ENCODE data around the gene CPB2.

- no peak for TF ChIP-seq CTCF (IDR thresholded peaks at IDR 0.05; ENCODE audit: low read depth, low read length, missing input control)
- TF ChIP-seq REST (IDR thresholded peaks at IDR 0.05) = no peak
- TF ChIP-seq RXRA (IDR thresholded peaks at IDR 0.05) = no peak
- no peak for TF ChIP-seq SP1 (IDR thresholded peaks at IDR 0.05)
- TF ChIP-seq, protein P1, sequence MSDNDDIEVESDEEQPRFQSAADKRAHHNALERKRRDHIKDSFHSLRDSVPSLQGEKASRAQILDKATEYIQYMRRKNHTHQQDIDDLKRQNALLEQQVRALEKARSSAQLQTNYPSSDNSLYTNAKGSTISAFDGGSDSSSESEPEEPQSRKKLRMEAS (IDR thresholded peaks at IDR 0.05) = no peak
- TF ChIP-seq TAF1 (conservative IDR thresholded peaks at IDR 0.05) = no peak
- no peak for TF ChIP-seq YY1 (IDR thresholded peaks at IDR 0.05)
- no peak for TF ChIP-seq GABPA (IDR thresholded peaks at IDR 0.05 in 1 of 2, conservative IDR thresholded peaks at IDR 0.05 in 1 of 2)
- TF ChIP-seq JUND (IDR thresholded peaks at IDR 0.05) = no peak
- no peak for TF ChIP-seq RAD21 (IDR thresholded peaks at IDR 0.05)
- no peak for TF ChIP-seq FOXA1 (IDR thresholded peaks at IDR 0.05)
- no peak for TF ChIP-seq EGR1 (IDR thresholded peaks at IDR 0.05; ENCODE audit: low read depth in 2 of 2)
- TF ChIP-seq, protein P2, sequence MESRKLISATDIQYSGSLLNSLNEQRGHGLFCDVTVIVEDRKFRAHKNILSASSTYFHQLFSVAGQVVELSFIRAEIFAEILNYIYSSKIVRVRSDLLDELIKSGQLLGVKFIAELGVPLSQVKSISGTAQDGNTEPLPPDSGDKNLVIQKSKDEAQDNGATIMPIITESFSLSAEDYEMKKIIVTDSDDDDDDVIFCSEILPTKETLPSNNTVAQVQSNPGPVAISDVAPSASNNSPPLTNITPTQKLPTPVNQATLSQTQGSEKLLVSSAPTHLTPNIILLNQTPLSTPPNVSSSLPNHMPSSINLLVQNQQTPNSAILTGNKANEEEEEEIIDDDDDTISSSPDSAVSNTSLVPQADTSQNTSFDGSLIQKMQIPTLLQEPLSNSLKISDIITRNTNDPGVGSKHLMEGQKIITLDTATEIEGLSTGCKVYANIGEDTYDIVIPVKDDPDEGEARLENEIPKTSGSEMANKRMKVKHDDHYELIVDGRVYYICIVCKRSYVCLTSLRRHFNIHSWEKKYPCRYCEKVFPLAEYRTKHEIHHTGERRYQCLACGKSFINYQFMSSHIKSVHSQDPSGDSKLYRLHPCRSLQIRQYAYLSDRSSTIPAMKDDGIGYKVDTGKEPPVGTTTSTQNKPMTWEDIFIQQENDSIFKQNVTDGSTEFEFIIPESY (IDR thresholded peaks at IDR 0.05) = no peak
- TF ChIP-seq, protein P3, sequence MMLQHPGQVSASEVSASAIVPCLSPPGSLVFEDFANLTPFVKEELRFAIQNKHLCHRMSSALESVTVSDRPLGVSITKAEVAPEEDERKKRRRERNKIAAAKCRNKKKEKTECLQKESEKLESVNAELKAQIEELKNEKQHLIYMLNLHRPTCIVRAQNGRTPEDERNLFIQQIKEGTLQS (IDR thresholded peaks at IDR 0.05) = no peak
Measured at GRCh38 chr13:46043647-46044046, 61.2 kb downstream of the CPB2 start.

Measured in liver (tissue), 3 donors.